ENCODE results near the gene MTARC2. TPM values are rescaled to one million over a fixed set of nuclear protein-coding genes. Genes with fewer than 3 reads are reported as not detected.
A peak's percentile ranks its signal among the peaks of the same experiment; 100 is the strongest.
"Not testable (repeated sequence)": the region's sequence is repeated elsewhere in the genome, so short reads cannot be mapped to it uniquely, and the experiment has no call there.

MTARC2 gene
- total RNA-seq, 6 experiments from 2014 or later, result 3.2 to 5.2 (median 3.8) TPM

GRCh38 chr1:220717800-220718640 lies 30.1 kb upstream of the MTARC2 start:
- DNase-seq, result no peak
- Mint-ChIP-seq H3K27ac (no peak overlapping the region), H3K4me3 (no peak overlapping the region; the same call in 1 of the 2 replicates), H3K36me3 (ENCODE audit: low read depth) (no peaks in the 10 kb centered on the region), H3K27me3 (ENCODE audit: insufficient read depth) (peaks cover 9% of the 10 kb centered on the region), H3K9me3 (no peaks in the 10 kb centered on the region), H3K4me1 (ENCODE audit: low read depth) (no peaks in the 10 kb centered on the region)
- TF ChIP-seq, protein P1, sequence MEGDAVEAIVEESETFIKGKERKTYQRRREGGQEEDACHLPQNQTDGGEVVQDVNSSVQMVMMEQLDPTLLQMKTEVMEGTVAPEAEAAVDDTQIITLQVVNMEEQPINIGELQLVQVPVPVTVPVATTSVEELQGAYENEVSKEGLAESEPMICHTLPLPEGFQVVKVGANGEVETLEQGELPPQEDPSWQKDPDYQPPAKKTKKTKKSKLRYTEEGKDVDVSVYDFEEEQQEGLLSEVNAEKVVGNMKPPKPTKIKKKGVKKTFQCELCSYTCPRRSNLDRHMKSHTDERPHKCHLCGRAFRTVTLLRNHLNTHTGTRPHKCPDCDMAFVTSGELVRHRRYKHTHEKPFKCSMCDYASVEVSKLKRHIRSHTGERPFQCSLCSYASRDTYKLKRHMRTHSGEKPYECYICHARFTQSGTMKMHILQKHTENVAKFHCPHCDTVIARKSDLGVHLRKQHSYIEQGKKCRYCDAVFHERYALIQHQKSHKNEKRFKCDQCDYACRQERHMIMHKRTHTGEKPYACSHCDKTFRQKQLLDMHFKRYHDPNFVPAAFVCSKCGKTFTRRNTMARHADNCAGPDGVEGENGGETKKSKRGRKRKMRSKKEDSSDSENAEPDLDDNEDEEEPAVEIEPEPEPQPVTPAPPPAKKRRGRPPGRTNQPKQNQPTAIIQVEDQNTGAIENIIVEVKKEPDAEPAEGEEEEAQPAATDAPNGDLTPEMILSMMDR (IDR thresholded peaks at IDR 0.05), result no peak

DNA sequence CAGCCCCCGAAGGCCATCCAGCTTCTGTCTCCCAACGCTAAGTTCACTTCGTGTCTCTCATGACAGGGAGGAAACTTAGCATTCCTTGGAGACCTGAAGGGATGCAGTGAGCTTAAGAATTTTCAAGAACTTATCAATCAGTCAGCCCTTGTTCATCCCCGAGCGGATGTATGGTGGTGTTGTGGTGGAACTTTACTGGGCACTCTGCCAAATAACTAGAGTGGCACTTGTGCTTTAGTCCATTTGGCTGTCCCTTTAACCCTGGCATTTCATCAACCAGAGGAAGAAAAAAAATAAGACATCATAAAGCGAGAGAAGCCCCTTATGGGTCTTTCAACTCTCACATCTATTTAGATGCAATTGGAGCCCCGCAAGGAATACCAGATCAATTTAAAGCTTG lies 26.9 kb upstream of the MTARC2 start:
- not testable (repeated sequence) for H3K4me1 Mint-ChIP-seq (ENCODE audit: low read depth); DNase-seq; H3K9me3 Mint-ChIP-seq; H3K4me3 Mint-ChIP-seq; H3K27ac Mint-ChIP-seq; H3K36me3 Mint-ChIP-seq (ENCODE audit: low read depth)
- H3K27me3 Mint-ChIP-seq (ENCODE audit: insufficient read depth), result peaks cover 16% of the 10 kb centered on the region

- no peaks in the 10 kb centered on the region; the same call in 1 of the 2 replicates for H3K4me1 Mint-ChIP-seq (ENCODE audit: low read depth)
- no peaks in the 10 kb centered on the region for H3K9me3 Mint-ChIP-seq
- DNase-seq, result no peak
- no peak overlapping the region for H3K27ac Mint-ChIP-seq
- peaks cover 13% of the 10 kb centered on the region for H3K27me3 Mint-ChIP-seq (ENCODE audit: insufficient read depth)
- H3K36me3 Mint-ChIP-seq (ENCODE audit: low read depth), result no peaks in the 10 kb centered on the region
- no peak overlapping the region for H3K4me3 Mint-ChIP-seq
- TF ChIP-seq, protein P1 (IDR thresholded peaks at IDR 0.05), result peak; percentile 44
Observed at GRCh38 chr1:220726634-220727033, 21.5 kb upstream of the MTARC2 start.

DNA sequence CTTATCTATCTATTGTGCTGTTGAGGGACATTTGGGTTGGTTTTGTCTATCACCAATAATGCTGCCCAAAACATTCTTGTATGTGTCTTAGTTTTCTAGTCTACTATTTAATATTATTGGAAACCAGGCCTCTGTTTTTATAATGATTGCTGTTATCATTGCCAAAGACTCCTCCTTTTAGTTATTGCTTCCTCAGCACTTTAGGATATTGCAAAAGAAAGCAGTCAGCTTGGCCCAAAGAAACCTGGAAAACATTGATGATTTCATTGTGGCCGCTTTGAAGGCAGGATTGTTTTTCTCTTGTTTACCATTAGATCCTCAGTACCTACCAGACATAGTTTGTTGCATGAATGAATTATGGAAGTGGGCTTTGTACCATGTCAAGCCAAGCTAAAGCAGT lies 20.6 kb upstream of the MTARC2 start:
- DNase-seq, result no peak
- no peaks in the 10 kb centered on the region for H3K36me3 Mint-ChIP-seq (ENCODE audit: low read depth)
- peaks cover 7% of the 10 kb centered on the region; the same call in 1 of the 2 replicates for H3K4me1 Mint-ChIP-seq (ENCODE audit: low read depth)
- H3K27ac Mint-ChIP-seq, result no peak overlapping the region
- H3K9me3 Mint-ChIP-seq, result no peaks in the 10 kb centered on the region
- TF ChIP-seq, protein P1 (IDR thresholded peaks at IDR 0.05), result no peak
- H3K4me3 Mint-ChIP-seq, result no peak overlapping the region
- peaks cover 13% of the 10 kb centered on the region for H3K27me3 Mint-ChIP-seq (ENCODE audit: insufficient read depth)

DNA sequence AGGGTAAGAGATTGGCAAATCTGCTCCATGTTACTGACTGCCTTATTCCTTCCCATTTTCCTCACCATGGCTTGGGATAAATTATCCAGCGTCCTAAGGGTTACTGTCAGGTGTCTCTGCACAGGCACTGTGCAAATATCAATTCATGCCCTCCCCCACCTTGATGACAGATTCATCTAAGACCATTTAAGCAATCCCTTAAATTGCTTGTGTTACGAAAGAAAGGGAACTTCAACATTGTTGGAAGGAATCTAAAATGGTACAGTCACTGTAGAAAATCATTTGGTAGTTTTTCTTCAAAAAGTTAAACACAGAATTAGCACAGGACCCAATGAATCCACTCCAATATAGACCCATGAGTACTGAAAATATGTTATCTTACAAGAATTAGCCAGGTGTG lies 17.6 kb upstream of the MTARC2 start:
- Mint-ChIP-seq H3K4me1 (ENCODE audit: low read depth) (peaks cover 30% of the 10 kb centered on the region), H3K9me3 (no peaks in the 10 kb centered on the region), H3K36me3 (ENCODE audit: low read depth) (no peaks in the 10 kb centered on the region), H3K4me3 (no peak overlapping the region), H3K27ac (no peak overlapping the region), H3K27me3 (ENCODE audit: insufficient read depth) (peaks cover 5% of the 10 kb centered on the region)
- DNase-seq, result no peak
- TF ChIP-seq, protein P1 (IDR thresholded peaks at IDR 0.05), result no peak

DNA sequence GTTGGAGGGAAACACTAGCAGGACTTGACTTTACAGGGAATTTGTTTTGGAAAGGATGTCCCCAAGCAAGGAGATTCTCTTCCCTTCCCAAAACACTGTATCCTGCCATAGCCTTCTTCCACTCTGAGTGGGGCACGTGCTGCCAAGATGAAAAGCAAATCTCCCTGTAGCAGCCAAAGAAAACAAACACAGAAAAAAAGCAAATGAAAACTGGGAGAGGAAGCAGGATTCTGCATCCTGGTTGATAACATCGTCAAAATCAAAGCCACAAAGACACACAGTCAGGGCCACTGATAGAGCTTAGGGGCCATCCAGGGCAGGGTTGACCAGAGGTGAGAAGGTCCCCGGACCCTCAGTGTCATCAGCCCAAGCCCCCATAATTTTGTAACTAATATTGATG lies 16.0 kb upstream of the MTARC2 start:
- Mint-ChIP-seq H3K27me3 (ENCODE audit: insufficient read depth) (peaks cover 4% of the 10 kb centered on the region; the same call in 1 of the 2 replicates), H3K36me3 (ENCODE audit: low read depth) (no peaks in the 10 kb centered on the region), H3K4me1 (ENCODE audit: low read depth) (peaks cover 30% of the 10 kb centered on the region), H3K27ac (no peak overlapping the region), H3K4me3 (no peak overlapping the region), H3K9me3 (no peaks in the 10 kb centered on the region)
- TF ChIP-seq, protein P1 (IDR thresholded peaks at IDR 0.05), result no peak
- DNase-seq, result no peak
